Common myeloid progenitor, CD34-positive (primary cell): ENCODE results near the gene PRMT5.

Source experiments
- CTCF ChIA-PET: fragments of 350-600 bp; sonication (Branson Sonifier 250); formaldehyde crosslinking; loops from one replicate; lab custom pipeline; 2021; ENCODE audit warnings: antibody characterized with exemption; lab: Charles Lee
- POLR2A ChIA-PET: fragments of 350-600 bp; sonication (Branson Sonifier 250); formaldehyde crosslinking; loops from one replicate; lab custom pipeline; 2021; ENCODE audit warnings: antibody characterized with exemption; lab: Charles Lee
- DNase-seq, 3 donors: peaks; one replicate each; pipeline versions ENCODE4 v3.0.0 to v3.0.0-alpha.2; 2013
- H3K27ac ChIP-seq, 2 experiments: 1 replicate in 1 of 2; 2 replicates in 1 of 2; pipeline ENCODE4 v1.7.0; 2013; ENCODE audit warnings: inconsistent platforms in 2 of 2, low read length in 2 of 2, mild to moderate bottlenecking in 2 of 2, low read depth in 1 of 2, moderate library complexity in 1 of 2; ENCODE audit not compliant: severe bottlenecking in 2 of 2, insufficient read depth in 1 of 2, poor library complexity in 1 of 2
- H3K27me3 ChIP-seq, 5 experiments: replicated peaks in 2 of 5; 1 replicate in 3 of 5; 2 replicates in 2 of 5; pipeline versions ENCODE4 v1.6.1 to v1.7.0; 2013; ENCODE audit warnings: low read length in 4 of 5, mild to moderate bottlenecking in 2 of 5, moderate library complexity in 2 of 5, inconsistent platforms in 1 of 5; ENCODE audit not compliant: insufficient read depth in 5 of 5, control insufficient read depth in 4 of 5
- H3K36me3 ChIP-seq, 4 experiments: 1 replicate in 2 of 4; 2 replicates in 2 of 4; pipeline versions ENCODE4 v1.6.1 to v1.7.0; 2013; ENCODE audit warnings: low read length in 3 of 4, control low read depth in 1 of 4, mild to moderate bottlenecking in 1 of 4; ENCODE audit not compliant: control insufficient read depth in 4 of 4, insufficient read depth in 4 of 4
- H3K4me1 ChIP-seq, 4 experiments: 1 replicate in 3 of 4; 2 replicates in 1 of 4; pipeline versions ENCODE4 v1.6.1 to v1.7.1; 2013; ENCODE audit warnings: low read length in 3 of 4, mild to moderate bottlenecking in 3 of 4, control low read depth in 1 of 4, inconsistent platforms in 1 of 4, moderate library complexity in 1 of 4; ENCODE audit not compliant: control insufficient read depth in 4 of 4, insufficient read depth in 4 of 4; ENCODE audit errors: control extremely low read depth in 1 of 4
- H3K4me3 ChIP-seq, 7 experiments: 1 replicate in 4 of 7; 2 replicates in 3 of 7; pipeline versions ENCODE4 v1.5.1 to v1.7.0; 2013; ENCODE audit warnings: mild to moderate bottlenecking in 7 of 7, low read length in 6 of 7, moderate library complexity in 6 of 7, inconsistent platforms in 2 of 7, low read depth in 2 of 7, control low read depth in 1 of 7; ENCODE audit not compliant: insufficient read depth in 4 of 7, control insufficient read depth in 1 of 7; ENCODE audit errors: extremely low read depth in 1 of 7
- H3K9me3 ChIP-seq, 5 experiments: 1 replicate in 4 of 5; 2 replicates in 1 of 5; pipeline versions ENCODE4 v1.6.1 to v1.7.1; 2013; ENCODE audit warnings: low read length in 4 of 5, mild to moderate bottlenecking in 2 of 5, inconsistent platforms in 1 of 5, low read depth in 1 of 5, moderate library complexity in 1 of 5; ENCODE audit not compliant: control insufficient read depth in 4 of 5, insufficient read depth in 2 of 5; ENCODE audit errors: control extremely low read depth in 1 of 5
- WGBS: methylation state at CpG from one replicate; pipeline ENCODE4 v1.1.5; 2013; ENCODE audit not compliant: insufficient coverage; 5-methylcytosine and 5-hydroxymethylcytosine counted together

The PRMT5 gene

GRCh38 chr14:22870811-22871223 lies 58.4 kb downstream of the PRMT5 start:
- Histone ChIP-seq H3K4me3 (peak overlapping the region in 5 of 7 experiments; percentile 74 to 91 (median 81)), H3K27me3 (peaks cover 0 to 9% (median 2%) of the 10 kb centered on the region in 5 experiments), H3K36me3 (peaks cover 0 to 18% (median 10%) of the 10 kb centered on the region in 4 experiments), H3K27ac (peak overlapping the region; percentile 29 to 82), H3K9me3 (no peaks in the 10 kb centered on the region), H3K4me1 (peaks cover 8 to 24% (median 22%) of the 10 kb centered on the region in 4 experiments)
- no CpG with 5 or more reads among the region's 1 CpG for WGBS
- POLR2A ChIA-PET, result interaction anchor here (1.2 kb wide), 1 partner anchor 9 kb away, joined by 4 read pairs; no protein-coding TSS in a partner anchor
- CTCF ChIA-PET, result interaction anchor here (1.0 to 6.6 kb wide), 10 partner anchors 9 to 314 kb away, joined by 3 to 75 read pairs (median 20); no protein-coding TSS in a partner anchor
- DNase-seq, result peak in 2 of 3 donors; percentile 36 to 49
